Measurements from ENCODE around the gene SULT1C4.

SULT1C4 gene

DNA sequence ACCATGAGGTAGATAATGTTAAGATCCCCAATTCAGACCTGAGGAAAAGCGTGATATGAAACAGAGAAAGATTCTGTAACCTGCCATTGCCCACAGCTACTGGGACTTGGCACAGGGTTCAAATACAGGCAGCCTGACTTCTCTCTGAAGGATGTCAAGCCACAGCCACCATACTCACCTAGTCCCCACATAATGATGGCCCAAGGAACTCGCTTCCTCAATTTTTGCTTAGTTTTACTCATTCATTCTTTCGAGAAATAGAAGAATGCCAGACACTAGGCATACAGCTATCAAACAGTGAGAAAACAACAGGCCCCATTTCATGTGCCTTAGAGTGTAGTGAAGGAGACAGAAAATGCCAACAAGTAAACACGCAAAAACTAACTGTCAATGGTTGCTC lies 980 bp upstream of the SULT1C4 start:
- DNase-seq: no peak

DNA sequence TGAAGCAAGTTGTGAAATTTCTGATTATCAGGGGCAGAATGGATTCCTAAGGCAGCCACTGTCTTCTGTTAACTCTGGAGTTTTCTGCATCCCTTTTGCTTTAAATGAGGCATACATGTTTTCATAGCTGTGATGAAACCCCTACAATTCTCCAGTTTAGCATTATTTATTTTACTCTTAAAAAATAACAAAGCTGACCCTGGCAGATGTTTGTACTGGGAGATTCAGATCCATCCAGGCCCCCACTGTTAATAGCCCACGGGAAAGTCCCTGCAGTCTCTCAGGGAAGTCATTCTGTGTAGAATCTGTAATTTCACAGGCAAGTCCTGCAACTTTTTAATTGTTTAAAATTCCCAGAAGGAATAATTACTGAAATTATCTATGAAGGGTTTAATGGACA lies 353 bp upstream of the SULT1C4 start:
- no peak for DNase-seq

DNA sequence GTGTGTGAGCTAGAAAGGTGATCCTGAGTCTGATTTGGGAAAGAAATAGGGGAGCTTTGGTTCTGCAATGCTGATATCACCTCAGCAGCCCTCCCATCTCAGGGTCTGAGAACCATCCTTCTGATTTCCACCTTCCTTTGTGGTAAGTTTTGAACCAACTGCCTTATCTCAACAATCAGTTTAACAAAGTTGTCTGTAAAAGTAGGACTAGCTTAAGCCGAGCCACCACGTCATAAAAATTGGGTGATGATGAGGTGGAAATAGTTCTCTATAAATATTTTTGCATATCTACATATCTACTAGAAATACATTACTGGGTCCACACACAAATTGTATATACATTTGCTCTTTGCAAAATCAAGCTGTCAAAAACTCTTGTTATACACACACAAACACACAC lies 1.1 kb downstream of the SULT1C4 start:
- DNase-seq: no peak

DNA sequence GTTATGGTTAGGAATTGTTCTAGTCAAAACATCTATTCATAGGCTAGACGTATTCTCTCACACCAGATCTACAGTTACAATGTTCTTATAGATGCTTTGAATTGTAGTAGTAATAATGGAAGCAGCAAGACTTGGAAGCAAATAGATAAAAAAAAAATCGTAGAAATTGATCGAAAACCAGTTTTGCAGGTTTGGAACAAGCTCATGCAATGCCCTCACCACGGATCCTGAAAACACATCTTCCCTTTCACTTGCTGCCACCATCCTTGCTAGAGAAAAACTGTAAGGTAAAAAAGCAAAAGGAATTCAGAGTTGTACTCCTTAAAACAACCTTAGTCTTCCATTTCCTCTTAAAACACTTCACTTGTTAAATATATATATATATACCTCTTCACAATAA lies 4.4 kb downstream of the SULT1C4 start:
- no peak for DNase-seq

DNA sequence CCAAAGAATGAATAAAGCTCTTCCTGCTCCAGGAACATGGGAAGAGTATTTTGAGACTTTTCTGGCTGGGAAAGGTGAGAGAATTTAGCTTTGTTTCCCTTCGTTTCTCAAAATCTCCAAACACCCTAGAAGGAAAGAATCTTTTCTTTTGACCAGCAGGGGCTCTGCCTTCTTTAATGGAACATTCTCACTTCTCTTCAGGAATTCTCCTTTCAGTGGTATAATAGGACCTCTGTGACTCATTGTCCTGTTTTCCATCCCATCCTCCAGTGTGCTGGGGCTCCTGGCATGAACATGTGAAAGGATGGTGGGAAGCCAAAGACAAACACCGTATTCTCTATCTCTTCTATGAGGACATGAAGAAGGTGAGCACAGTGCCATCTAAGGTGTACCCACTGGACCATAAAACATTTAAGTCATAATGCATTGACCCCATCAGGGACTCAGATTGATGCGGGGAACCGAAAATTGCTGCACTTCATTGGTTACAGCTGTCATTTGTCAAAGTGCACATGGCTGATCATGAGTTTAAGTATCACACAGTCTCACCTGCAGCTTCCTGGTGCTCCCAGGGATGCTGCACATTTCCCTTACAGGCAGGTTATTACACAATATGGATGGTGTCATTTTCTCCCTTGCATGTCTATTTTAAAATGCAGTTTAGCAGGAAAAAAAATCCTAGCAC lies 5.5 kb downstream of the SULT1C4 start:
- DNase-seq: no peak

DNA sequence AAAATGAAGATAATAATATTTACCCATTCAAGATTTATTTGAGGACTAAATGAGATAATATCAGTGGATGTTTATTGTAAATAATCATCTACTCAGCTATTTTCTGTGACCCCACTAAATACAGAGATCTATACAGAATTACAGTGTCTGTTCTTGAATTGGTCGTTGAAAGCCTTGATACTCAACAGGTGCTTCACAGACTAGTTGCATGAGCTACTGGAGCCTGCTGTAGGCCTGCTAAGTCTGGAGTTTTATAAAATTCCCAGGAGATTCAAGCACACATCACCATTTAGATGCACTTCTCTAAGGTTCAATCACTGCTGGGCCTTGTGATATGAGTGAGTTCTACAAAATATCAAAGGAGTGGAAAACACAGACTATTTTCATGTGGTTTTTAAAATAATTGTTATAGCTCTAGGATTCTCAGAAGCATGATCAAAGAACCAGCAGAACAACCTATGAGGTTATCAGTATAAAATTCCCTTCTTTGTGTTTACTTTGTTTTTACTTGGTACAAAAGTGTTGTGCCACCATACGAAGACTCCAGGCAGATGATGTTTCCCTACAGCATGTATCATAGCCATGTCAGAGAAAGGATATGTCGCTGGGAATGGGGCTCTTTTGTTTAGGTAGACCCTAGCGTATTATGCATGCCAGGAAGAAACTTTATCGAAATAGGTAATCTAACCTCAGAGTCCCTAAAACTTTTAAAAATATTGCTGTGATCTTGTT lies 7.1 kb downstream of the SULT1C4 start:
- DNase-seq: no peak

DNA sequence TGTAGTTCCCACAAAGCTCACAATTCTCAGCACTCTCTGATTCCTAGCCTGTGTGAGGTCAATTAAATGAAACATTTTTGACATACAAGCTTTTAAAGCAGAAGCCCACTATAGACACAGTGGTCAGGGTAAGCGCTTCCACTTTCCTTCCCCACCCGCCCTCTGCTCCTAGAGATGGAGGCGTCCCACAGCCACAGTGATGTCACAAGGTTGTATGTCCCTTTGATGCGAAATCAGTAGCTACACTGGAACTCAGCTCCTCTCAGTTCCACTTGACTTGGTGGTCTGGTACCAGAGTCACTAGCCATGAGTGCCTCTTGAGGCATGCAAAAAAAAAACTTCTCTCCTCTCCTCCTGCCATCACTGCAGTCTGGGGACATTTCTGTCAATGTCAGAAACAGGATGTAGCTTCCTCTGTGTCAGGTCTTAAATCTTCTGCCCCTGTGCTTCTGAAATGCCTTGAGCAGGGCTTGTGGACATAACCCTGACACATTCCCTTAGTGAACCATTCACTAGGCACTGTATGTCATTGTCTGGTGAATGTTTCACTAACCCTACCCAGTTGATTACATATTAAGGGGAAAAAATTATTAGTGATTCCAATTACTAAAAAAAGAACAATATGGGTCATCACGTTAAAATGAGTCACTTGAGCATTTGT lies 7.8 kb downstream of the SULT1C4 start:
- no peak for DNase-seq

DNA sequence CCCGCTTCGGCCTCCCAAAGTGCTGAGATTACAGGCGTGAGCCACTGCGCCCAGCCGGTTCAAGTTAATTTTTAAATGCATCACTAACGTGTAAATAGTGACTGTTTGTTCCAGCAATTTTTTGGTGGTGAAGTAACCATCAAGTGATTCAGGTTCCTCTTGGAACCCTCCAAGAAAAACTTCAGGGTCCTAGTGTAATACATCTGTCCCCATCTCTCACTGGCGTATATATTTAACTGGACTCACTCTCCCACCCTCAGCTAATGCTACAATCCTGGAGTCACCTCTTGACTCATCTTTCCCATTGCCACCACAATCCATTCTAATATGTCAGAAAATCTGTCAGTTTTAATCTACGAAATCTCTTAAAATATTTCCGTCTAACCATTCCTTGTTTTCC lies 10.3 kb downstream of the SULT1C4 start:
- DNase-seq: no peak

DNA sequence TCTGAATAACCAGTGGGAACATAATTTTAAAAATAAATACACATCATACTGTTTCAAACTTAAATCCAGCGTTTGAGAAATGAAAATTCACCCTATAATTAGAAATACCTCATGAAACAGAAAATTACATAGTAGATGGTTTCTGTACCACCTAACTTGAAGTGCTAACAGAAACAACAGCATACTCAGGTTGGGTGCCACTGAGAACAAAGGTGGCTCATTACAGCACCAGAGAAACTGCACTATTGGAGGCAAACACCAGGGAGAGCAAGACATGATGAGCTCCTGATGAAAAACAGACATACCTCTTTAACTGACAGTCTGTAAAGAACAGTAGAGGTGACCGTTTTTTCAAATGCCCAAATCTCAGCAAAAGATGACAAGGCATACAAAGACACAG lies 12.6 kb downstream of the SULT1C4 start:
- no peak for DNase-seq

DNA sequence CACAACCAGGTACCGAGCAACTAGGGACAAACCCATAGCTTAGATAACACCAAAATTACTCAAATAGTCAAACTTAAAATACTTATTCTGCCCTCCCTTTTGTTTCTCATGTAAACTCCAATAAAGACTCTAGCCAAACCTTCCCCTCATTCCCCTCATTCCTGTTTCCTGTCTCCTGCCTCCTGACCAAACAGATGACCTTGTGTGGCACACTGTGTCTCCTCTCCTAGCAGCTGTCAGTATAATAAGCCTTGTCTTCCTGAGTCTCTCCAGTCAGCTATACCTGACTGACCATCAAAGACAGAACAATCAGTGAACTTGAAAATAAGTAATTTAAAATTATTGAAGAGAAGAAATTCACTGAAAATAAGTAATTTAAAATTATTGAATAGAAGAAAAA lies 14.3 kb downstream of the SULT1C4 start:
- DNase-seq: no peak

DNA sequence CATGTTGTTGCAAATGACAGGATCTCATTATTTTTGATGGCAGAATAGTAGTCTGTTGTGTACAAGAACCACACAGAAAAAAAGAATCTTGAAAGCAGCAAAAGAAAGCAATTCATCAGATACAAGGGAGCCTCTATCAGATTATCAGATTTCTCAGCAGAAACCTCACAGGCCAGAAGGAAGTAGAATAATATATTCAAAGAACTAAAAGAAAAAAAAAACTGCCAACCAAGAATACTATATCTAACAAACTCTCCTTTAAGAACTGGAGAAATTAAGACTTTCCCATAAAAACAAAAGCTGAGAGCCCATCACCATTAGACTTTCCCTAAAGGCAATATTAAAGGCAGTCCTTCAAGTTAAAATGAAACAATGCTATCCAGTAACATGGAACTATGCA lies 15.4 kb downstream of the SULT1C4 start:
- DNase-seq: no peak

DNA sequence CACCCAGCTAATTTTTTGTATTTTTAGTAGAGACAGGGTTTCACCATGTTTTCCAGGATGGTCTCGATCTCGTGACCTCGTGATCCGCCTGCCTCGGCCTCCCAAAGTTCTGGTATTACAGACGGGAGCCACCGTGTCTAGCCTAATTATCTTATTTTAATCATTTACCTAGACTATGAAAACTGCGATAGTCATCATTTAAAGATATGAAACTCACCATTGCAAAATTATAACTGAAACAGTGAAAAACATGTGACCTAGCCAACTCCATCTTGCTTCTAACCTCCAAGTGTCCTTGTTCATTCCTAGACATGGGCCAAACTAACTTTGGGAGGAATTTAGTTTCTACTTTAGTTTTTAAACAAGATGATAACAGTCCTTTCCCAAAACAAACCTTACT lies 17.4 kb downstream of the SULT1C4 start:
- DNase-seq: no peak

DNA sequence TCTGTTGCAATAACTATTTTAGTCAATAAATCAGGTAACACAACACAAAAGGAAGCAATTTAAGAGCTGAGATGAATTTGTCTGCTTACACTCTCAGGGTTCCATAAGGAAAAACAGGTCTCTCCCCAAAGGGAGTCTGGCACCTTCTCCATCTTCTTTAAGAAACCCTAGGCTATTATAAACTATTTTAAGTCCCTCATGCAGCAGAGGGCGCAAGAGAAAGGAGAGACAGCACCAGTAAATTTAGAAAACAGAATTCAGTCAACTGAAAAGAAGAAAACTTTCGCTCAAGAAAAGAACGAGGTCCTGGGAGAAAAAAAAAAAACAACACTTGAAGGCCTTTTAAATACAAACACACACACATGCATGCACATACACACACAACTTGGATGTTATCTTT lies 19.1 kb downstream of the SULT1C4 start:
- no peak for DNase-seq

DNA sequence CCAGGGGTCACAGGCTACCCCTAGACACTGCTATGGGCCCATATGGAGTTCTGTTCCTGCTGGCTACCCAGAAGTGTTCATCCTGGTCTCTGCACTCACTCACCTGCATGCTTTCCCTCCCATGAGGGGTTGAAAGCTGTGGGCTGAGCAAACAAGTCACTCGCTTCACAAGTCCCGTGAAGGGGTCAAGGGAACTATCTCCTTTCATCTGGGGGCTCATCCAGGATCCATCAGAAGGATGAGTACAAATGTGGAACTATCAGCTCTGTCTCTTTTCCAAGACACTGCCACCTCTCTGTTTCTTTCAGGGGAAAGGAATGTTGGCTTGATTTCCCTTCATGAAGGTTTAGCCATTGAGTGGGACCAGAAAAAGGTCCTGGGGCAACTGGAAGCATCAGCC lies 21.7 kb downstream of the SULT1C4 start:
- DNase-seq: no peak

DNA sequence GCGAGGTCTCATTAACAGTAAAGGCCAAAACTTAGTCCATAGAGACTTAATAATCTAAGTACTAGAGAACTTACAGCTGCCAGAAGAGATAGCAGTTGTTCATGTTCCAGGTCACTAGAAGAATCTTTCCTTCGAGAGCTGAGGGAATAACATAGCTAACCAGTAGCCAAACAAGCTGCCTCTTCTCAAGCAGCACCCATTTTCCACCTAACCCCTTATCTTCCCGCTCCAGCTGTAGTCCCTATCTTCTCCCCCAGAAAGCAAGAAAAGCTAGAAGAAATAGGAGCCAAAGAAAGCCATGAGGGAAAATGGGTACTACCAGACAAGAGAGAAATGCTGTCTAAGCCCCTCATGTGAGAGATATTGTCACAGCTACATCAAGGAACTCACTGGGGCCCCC lies 24.0 kb downstream of the SULT1C4 start:
- no peak for DNase-seq

DNA sequence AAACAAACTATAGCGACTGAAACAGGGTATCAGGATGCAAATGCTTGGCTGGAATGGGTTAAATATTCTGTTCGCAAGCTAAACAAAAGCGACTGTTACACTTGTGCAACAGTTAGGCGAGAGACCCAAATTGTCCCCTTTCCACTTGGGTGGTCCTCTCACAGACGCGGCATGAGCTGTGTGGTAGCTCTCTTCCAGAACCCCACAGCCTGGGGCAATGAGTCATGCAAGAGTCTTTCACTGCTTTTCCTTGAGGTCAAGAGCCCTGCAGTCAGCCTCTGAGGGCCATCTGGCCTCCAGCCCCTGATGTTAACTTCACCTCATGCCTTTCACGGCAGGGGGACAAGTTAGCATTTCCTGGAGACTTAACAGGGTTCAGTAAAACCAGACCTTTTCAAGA lies 25.7 kb downstream of the SULT1C4 start:
- DNase-seq: no peak

DNA sequence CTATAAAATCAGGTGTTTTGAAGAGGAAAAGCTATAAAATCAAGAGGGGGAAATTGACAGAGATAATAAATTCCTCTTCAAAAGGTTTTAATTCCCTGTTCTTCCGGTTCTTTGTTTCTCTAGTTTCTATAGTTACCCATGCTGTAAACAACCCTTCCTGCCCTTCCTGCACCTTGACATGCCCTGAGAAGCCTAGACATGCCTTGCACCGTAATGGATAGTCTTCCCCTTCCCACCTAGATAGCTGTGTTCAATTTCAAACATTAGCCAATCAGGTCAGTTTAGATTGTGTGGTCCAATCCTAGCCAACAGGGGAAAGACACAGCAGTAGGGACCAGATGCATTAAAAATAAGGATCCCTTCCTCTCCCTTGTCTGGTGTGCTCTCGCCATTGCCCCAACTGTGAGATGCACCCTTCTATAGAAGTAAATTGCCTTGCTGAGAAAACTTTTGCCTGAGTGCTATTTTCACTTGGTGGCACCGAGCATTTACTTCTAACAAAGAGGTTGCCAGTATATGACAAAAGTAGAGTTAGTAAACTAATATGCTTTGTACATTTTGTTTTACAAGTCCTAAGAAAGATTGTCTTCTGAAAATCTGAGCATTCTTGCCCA lies 27.1 kb downstream of the SULT1C4 start:
- DNase-seq: no peak

DNA sequence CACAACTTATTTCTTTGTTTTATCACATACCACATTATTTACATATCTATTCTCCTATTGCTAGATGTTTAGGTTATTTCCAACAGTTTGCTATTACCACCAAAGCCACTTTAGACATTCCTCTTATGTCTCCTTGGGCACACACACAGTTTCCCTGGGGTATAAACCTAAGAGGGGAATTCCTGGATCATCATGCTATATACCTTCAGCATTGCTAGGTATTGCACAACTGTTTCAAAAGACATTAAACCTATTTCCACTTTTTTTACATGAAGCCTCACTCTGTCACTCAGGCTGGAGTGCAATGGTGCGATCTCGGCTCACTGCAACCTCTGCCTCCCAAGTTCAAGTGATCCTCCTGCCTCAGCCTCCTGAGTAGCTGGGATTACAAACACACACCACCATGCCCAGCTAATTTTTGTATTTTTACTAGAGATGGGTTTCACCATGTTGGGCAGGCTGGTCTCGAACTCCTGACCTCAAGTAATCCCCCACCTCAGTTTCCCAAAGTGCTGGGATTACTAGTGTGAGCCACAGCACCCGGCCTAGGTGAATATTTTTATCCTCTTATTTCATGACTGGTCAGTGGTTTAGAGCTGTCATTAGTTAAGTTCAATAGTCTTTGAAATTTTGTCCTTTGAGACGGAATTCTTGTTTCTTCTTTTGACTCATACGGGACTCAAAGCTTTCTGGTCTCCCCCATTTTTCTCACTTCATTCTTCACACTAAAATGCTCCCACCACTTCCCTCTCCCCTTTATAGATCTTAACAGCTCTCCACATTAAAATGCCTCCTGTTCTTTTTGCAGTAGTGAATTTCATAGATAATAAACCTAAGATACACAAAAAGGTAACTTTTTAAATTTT lies 30.3 kb downstream of the SULT1C4 start:
- DNase-seq: no peak

DNA sequence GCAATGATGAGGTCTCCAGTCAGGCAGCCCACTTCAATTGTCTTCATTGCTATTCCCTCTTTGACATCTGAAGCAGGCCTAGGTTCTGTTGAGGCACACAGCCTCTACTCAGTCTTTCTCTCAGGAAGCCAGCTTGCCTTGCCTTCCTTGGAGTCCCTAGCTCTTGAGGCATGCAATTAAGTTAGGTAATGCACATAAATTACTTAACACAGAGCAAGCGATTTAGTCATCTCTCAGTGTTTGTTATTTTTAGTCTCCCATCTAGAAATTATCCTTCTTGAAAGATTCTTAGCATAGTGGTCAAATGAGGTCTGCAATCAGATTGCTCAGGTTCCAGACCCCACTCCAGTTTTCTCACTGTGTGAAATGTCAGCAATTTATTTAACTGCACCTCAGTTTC lies 32.0 kb downstream of the SULT1C4 start:
- DNase-seq: no peak

DNA sequence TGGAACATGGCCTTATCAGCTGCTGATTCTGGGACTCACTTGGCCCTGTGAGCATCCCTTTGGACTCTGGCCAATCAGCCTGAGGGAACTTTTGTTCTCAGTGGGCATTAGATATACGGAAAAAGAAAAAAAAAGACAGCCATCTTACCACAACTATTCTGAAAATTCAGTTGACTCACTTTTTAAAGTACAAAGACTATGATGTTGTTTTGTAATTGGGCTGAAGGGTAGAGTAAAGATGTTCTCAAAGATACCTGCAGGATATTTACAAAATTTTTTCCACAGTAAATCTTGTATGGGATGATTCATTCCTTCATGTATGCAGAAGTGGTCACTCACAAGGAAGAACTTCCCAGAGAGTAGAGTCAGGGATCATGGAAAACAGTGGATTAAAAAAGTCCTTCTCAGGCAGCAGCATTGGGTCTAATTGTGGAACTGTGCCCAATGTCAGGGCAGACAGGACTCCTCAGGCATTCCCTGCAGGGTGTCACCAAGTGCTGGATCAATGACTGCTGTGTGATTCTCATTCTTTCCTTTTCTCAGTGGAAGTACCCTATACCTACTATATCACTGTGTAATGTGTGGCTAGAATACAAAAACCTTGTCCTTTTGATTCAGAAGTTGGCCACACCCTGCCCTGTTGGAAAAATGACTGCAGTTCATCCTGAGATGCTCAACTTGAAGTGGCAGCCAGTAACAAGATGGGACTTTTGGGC lies 35.4 kb downstream of the SULT1C4 start:
- no peak for DNase-seq

DNA sequence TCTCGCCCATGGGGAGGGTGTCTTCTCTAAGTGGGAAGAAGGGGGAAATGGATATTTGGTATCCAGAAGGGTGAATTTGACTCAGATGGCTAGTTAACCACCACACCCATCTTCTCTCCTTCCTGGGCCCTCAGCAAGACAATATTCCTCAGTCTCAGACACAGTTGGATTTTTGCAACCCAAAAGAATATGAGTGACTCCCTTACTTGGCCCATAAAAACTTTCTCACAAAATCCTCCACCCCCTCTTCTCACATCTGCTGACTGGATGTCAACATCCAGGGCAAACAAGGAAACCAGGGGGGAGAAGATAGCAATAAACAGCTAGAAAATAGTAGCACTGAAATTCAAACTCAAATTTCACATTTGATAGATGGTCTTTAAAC lies 35.9 kb downstream of the SULT1C4 start:
- no peak for DNase-seq

DNA sequence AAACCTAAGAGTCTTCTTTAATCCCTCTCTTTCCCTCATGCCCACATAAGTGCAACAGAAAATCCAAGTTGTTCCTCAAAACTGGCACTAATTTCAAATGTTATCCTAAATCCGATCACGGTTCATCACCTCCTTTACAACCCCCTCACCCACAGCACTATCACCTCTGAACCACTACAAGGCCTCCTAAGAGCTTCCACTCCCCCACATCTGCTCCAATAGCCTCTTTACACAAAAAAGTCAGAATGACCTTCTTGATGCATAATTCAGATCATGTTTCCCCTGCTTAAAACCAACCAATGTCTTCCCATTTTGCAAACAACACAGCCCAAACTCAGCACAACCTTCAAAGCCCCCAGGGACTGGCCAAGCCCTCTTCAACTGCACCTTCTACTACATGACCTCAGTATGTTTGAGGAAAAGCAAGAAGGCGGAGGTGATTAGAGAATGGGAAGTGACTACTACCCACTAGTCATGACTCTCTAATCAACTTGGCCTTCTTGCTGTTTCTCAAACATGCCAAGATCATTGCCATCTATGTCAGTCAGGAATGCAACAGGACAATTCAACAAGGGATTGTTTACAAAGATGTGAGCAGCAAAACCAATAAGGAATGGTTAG lies 36.6 kb downstream of the SULT1C4 start:
- DNase-seq: no peak

All from NCI-H1930 (cell line).